HEK293 (cell line): ENCODE results near the gene KIF23.

Experiments
- CTCF ChIA-PET: fragments of 350-600 bp; formaldehyde crosslinking; extraction: SDS; loops from one replicate; lab custom pipeline; 2021; ENCODE audit warnings: antibody characterized with exemption; lab: Yijun Ruan, JAX
- POLR2A ChIA-PET: fragments of 300-600 bp; formaldehyde crosslinking; extraction: SDS; loops from one replicate; lab custom pipeline; 2020; ENCODE audit warnings: antibody characterized with exemption, inconsistent platforms; lab: Yijun Ruan, JAX
- H3K27ac ChIP-seq: fragments of 200-500 bp; sonication (Bioruptor generic); 2 replicates; pipeline ENCODE4 v1.5.1; 2014; ENCODE audit warnings: low read depth, low read length, control low read depth, inconsistent platforms; ENCODE audit errors: extremely low read depth
- H3K36me3 ChIP-seq, 2 experiments: fragments of 200-500 bp in 1 of 2; sonication (Bioruptor generic) in 1 of 2; 1 replicate in 1 of 2; 2 replicates in 1 of 2; pipeline ENCODE4 v1.5.1; 2014 to 2017; ENCODE audit warnings: inconsistent platforms in 2 of 2, low read length in 2 of 2; ENCODE audit not compliant: control insufficient read depth in 2 of 2, insufficient read depth in 1 of 2
- H3K4me1 ChIP-seq: fragments of 200-500 bp; sonication (Bioruptor generic); 2 replicates; pipeline ENCODE4 v1.5.1; 2014; ENCODE audit warnings: mild to moderate bottlenecking, low read length, inconsistent platforms; ENCODE audit not compliant: control insufficient read depth, insufficient read depth
- H3K4me3 ChIP-seq: 2 replicates; pipeline ENCODE4 v1.5.1; 2011; ENCODE audit warnings: low read depth, mild to moderate bottlenecking, control low read depth, low read length, moderate library complexity
- H3K9me3 ChIP-seq: fragments of 200-500 bp; sonication (Bioruptor generic); 2 replicates; pipeline ENCODE4 v1.5.1; 2014; ENCODE audit warnings: low read depth, low read length, inconsistent platforms; ENCODE audit not compliant: control insufficient read depth, insufficient read depth
- KLF8 ChIP-seq: fragments of 450-650 bp; formaldehyde crosslinking; IDR thresholded peaks from 2 replicates; pipeline ENCODE4 v1.5.1; 2016; ENCODE audit warnings: missing biosample characterization, missing genetic modification characterization
- SCRT2 ChIP-seq: fragments of 450-650 bp; formaldehyde crosslinking; IDR thresholded peaks from 2 replicates; pipeline ENCODE4 v1.5.1; 2016; ENCODE audit warnings: missing biosample characterization, missing genetic modification characterization
- SP2 ChIP-seq: fragments of 450-650 bp; formaldehyde crosslinking; IDR thresholded peaks from 2 replicates; pipeline ENCODE4 v1.5.1; 2016; ENCODE audit warnings: missing biosample characterization, missing genetic modification characterization
- YY2 ChIP-seq: fragments of 450-650 bp; formaldehyde crosslinking; IDR thresholded peaks from 2 replicates; pipeline ENCODE4 v1.5.1; 2016; ENCODE audit warnings: missing biosample characterization, missing genetic modification characterization
- ZBTB17 ChIP-seq: fragments of 450-650 bp; formaldehyde crosslinking; IDR thresholded peaks from 2 replicates; pipeline ENCODE4 v1.5.1; 2016; ENCODE audit warnings: missing biosample characterization, missing genetic modification characterization
- ZBTB8A ChIP-seq: fragments of 450-650 bp; formaldehyde crosslinking; IDR thresholded peaks from 2 replicates; pipeline ENCODE4 v1.5.1; 2016; ENCODE audit warnings: missing biosample characterization, missing genetic modification characterization
- ZFP3 ChIP-seq: fragments of 450-650 bp; formaldehyde crosslinking; IDR thresholded peaks from 2 replicates; pipeline ENCODE4 v1.5.1; 2016; ENCODE audit warnings: low read depth, missing biosample characterization, missing genetic modification characterization
- ZNF146 ChIP-seq: fragments of 450-650 bp; formaldehyde crosslinking; IDR thresholded peaks from 2 replicates; pipeline ENCODE4 v1.5.1; 2016; ENCODE audit warnings: missing biosample characterization, missing genetic modification characterization
- ZNF214 ChIP-seq: fragments of 450-650 bp; formaldehyde crosslinking; IDR thresholded peaks from 2 replicates; pipeline ENCODE4 v1.5.1; 2017; ENCODE audit warnings: missing biosample characterization, mild to moderate bottlenecking, missing genetic modification characterization, borderline replicate concordance
- ZNF302 ChIP-seq: fragments of 450-650 bp; formaldehyde crosslinking; IDR thresholded peaks from 2 replicates; pipeline ENCODE4 v1.5.1; 2016; ENCODE audit warnings: missing biosample characterization, missing genetic modification characterization, low read depth
- ZNF561 ChIP-seq: fragments of 450-650 bp; IDR thresholded peaks from 2 replicates; pipeline ENCODE4 v1.5.1; 2018; ENCODE audit warnings: missing biosample characterization, missing genetic modification characterization, borderline replicate concordance
- ZNF623 ChIP-seq: fragments of 450-650 bp; formaldehyde crosslinking; IDR thresholded peaks from 2 replicates; pipeline ENCODE4 v1.5.1; 2016; ENCODE audit warnings: missing biosample characterization, missing genetic modification characterization
- ZNF654 ChIP-seq: fragments of 450-650 bp; formaldehyde crosslinking; IDR thresholded peaks from 2 replicates; pipeline ENCODE4 v1.5.1; 2016; ENCODE audit warnings: low read depth, missing biosample characterization, missing genetic modification characterization
- ZNF707 ChIP-seq: fragments of 450-650 bp; formaldehyde crosslinking; IDR thresholded peaks from 2 replicates; pipeline ENCODE4 v1.5.1; 2016; ENCODE audit warnings: missing biosample characterization, missing genetic modification characterization
- ZNF76 ChIP-seq: fragments of 450-650 bp; formaldehyde crosslinking; IDR thresholded peaks from 2 replicates; pipeline ENCODE4; 2016; ENCODE audit warnings: low read depth, missing biosample characterization, missing genetic modification characterization, borderline replicate concordance
- ZSCAN30 ChIP-seq: fragments of 450-650 bp; IDR thresholded peaks from 2 replicates; pipeline ENCODE4 v1.5.1; 2018; ENCODE audit warnings: missing biosample characterization, mild to moderate bottlenecking, missing genetic modification characterization, moderate library complexity
- TF ChIP-seq, protein P1 (sequence below): fragments of 450-650 bp; formaldehyde crosslinking; IDR thresholded peaks from 2 replicates; pipeline ENCODE4 v1.5.1; 2016; ENCODE audit warnings: missing biosample characterization, missing genetic modification characterization
- TF ChIP-seq, protein P2 (sequence below): fragments of 450-650 bp; formaldehyde crosslinking; conservative IDR thresholded peaks from 2 replicates; pipeline ENCODE4 v1.5.1; 2016; ENCODE audit warnings: low read depth, missing biosample characterization, missing genetic modification characterization
- TF ChIP-seq, protein P3 (sequence below): fragments of 450-650 bp; formaldehyde crosslinking; IDR thresholded peaks from 2 replicates; pipeline ENCODE4 v1.5.1; 2016; ENCODE audit warnings: missing biosample characterization, missing genetic modification characterization, borderline replicate concordance
- TF ChIP-seq, protein P4 (sequence below): fragments of 450-650 bp; formaldehyde crosslinking; IDR thresholded peaks from 2 replicates; pipeline ENCODE4 v1.5.1; 2016; ENCODE audit warnings: missing biosample characterization, missing genetic modification characterization
- TF ChIP-seq, protein P5 (sequence below): fragments of 450-650 bp; formaldehyde crosslinking; IDR thresholded peaks from 2 replicates; pipeline ENCODE4 v1.5.1; 2016; ENCODE audit warnings: missing biosample characterization, missing genetic modification characterization

Gene KIF23

DNA sequence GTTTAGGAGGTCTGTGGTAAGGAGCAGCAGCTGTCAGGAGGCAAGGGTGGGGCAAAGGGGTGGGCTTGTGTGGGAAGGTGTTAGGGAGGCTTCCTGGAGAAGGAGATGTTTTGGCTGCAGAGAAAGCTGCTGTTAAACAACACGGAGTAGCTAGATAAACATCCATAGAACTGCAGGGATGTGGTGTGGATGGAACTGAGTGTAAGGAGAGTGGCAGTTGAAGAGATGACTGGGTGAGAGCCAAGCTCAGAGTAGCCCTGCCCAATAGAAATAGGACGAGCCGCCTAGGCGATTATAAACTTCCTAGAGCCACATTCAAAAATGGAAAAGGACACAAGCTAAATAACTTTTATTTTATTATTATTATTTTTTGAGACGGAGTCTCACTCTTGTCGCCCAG, 58.4 kb downstream of the KIF23 start (continued):
- TF ChIP-seq, protein P1, sequence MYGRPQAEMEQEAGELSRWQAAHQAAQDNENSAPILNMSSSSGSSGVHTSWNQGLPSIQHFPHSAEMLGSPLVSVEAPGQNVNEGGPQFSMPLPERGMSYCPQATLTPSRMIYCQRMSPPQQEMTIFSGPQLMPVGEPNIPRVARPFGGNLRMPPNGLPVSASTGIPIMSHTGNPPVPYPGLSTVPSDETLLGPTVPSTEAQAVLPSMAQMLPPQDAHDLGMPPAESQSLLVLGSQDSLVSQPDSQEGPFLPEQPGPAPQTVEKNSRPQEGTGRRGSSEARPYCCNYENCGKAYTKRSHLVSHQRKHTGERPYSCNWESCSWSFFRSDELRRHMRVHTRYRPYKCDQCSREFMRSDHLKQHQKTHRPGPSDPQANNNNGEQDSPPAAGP (tag by site-specific recombination), result no peak
- TF ChIP-seq, protein P2, sequence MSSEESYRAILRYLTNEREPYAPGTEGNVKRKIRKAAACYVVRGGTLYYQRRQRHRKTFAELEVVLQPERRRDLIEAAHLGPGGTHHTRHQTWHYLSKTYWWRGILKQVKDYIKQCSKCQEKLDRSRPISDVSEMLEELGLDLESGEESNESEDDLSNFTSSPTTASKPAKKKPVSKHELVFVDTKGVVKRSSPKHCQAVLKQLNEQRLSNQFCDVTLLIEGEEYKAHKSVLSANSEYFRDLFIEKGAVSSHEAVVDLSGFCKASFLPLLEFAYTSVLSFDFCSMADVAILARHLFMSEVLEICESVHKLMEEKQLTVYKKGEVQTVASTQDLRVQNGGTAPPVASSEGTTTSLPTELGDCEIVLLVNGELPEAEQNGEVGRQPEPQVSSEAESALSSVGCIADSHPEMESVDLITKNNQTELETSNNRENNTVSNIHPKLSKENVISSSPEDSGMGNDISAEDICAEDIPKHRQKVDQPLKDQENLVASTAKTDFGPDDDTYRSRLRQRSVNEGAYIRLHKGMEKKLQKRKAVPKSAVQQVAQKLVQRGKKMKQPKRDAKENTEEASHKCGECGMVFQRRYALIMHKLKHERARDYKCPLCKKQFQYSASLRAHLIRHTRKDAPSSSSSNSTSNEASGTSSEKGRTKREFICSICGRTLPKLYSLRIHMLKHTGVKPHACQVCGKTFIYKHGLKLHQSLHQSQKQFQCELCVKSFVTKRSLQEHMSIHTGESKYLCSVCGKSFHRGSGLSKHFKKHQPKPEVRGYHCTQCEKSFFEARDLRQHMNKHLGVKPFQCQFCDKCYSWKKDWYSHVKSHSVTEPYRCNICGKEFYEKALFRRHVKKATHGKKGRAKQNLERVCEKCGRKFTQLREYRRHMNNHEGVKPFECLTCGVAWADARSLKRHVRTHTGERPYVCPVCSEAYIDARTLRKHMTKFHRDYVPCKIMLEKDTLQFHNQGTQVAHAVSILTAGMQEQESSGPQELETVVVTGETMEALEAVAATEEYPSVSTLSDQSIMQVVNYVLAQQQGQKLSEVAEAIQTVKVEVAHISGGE (tag by site-specific recombination), result no peak
- TF ChIP-seq ZNF214 (tag by site-specific recombination), result no peak
- TF ChIP-seq, protein P3, sequence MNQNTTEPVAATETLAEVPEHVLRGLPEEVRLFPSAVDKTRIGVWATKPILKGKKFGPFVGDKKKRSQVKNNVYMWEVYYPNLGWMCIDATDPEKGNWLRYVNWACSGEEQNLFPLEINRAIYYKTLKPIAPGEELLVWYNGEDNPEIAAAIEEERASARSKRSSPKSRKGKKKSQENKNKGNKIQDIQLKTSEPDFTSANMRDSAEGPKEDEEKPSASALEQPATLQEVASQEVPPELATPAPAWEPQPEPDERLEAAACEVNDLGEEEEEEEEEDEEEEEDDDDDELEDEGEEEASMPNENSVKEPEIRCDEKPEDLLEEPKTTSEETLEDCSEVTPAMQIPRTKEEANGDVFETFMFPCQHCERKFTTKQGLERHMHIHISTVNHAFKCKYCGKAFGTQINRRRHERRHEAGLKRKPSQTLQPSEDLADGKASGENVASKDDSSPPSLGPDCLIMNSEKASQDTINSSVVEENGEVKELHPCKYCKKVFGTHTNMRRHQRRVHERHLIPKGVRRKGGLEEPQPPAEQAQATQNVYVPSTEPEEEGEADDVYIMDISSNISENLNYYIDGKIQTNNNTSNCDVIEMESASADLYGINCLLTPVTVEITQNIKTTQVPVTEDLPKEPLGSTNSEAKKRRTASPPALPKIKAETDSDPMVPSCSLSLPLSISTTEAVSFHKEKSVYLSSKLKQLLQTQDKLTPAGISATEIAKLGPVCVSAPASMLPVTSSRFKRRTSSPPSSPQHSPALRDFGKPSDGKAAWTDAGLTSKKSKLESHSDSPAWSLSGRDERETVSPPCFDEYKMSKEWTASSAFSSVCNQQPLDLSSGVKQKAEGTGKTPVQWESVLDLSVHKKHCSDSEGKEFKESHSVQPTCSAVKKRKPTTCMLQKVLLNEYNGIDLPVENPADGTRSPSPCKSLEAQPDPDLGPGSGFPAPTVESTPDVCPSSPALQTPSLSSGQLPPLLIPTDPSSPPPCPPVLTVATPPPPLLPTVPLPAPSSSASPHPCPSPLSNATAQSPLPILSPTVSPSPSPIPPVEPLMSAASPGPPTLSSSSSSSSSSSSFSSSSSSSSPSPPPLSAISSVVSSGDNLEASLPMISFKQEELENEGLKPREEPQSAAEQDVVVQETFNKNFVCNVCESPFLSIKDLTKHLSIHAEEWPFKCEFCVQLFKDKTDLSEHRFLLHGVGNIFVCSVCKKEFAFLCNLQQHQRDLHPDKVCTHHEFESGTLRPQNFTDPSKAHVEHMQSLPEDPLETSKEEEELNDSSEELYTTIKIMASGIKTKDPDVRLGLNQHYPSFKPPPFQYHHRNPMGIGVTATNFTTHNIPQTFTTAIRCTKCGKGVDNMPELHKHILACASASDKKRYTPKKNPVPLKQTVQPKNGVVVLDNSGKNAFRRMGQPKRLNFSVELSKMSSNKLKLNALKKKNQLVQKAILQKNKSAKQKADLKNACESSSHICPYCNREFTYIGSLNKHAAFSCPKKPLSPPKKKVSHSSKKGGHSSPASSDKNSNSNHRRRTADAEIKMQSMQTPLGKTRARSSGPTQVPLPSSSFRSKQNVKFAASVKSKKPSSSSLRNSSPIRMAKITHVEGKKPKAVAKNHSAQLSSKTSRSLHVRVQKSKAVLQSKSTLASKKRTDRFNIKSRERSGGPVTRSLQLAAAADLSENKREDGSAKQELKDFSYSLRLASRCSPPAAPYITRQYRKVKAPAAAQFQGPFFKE (tag by site-specific recombination), result no peak
- TF ChIP-seq, protein P4, sequence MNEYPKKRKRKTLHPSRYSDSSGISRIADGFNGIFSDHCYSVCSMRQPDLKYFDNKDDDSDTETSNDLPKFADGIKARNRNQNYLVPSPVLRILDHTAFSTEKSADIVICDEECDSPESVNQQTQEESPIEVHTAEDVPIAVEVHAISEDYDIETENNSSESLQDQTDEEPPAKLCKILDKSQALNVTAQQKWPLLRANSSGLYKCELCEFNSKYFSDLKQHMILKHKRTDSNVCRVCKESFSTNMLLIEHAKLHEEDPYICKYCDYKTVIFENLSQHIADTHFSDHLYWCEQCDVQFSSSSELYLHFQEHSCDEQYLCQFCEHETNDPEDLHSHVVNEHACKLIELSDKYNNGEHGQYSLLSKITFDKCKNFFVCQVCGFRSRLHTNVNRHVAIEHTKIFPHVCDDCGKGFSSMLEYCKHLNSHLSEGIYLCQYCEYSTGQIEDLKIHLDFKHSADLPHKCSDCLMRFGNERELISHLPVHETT (tag by site-specific recombination), result no peak

DNA sequence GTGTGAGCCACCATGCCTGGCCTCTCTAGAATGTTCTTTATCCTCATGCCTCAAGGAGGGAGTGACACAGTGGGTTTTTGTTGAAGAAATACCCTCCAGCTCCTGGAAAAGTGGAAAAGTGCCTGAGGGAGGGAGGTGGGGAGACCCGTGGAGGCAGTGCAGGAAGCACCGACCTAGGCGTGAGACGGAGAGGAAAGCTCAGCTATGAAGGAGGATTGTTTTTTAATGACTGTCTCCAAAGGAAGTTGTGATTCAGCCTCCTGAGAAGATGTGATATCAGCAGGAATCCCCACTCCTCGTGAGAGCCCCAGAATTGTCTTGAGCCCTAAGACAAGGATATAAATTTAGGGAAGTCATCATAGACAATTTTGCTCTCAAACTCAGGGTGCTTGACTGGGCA, 60.1 kb downstream of the KIF23 start:
- H3K4me3 ChIP-seq, result no peak overlapping the region
- ChIA-PET POLR2A (no interaction called here), CTCF (interaction anchor here (0.7 to 5.1 kb wide), 4 partner anchors 707 to 1162 kb away, joined by 3 to 29 read pairs (median 4); no protein-coding TSS in a partner anchor)
- TF ChIP-seq ZBTB17 (tag by site-specific recombination) (no peak), ZBTB8A (no peak), ZNF302 (no peak), ZNF707 (tag by site-specific recombination) (no peak), KLF8 (tag by site-specific recombination) (no peak), ZNF561 (tag by site-specific recombination) (no peak), ZNF654 (no peak), YY2 (tag by site-specific recombination) (no peak), ZNF76 (tag by site-specific recombination) (no peak), ZFP3 (tag by site-specific recombination) (no peak), SP2 (tag by site-specific recombination) (no peak), SCRT2 (tag by site-specific recombination) (no peak), ZNF146 (tag by site-specific recombination) (no peak), ZNF623 (no peak), ZSCAN30 (tag by site-specific recombination) (no peak)
- TF ChIP-seq, protein P5, sequence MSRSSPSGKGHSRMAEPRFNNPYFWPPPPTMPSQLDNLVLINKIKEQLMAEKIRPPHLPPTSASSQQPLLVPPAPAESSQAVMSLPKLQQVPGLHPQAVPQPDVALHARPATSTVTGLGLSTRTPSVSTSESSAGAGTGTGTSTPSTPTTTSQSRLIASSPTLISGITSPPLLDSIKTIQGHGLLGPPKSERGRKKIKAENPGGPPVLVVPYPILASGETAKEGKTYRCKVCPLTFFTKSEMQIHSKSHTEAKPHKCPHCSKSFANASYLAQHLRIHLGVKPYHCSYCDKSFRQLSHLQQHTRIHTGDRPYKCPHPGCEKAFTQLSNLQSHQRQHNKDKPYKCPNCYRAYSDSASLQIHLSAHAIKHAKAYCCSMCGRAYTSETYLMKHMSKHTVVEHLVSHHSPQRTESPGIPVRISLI, result no peak
- TF ChIP-seq, protein P1 (tag by site-specific recombination), result no peak
- H3K4me1 ChIP-seq, result no peaks in the 10 kb centered on the region
- H3K27ac ChIP-seq, result no peak overlapping the region
- H3K9me3 ChIP-seq, result no peaks in the 10 kb centered on the region
- H3K36me3 ChIP-seq, result no peaks in the 10 kb centered on the region
